Measurements from ENCODE around the gene FGF4. TPM values are rescaled to one million over a fixed set of nuclear protein-coding genes. Genes with fewer than 3 reads are reported as not detected.

FGF4 gene
- total and polyA plus RNA-seq, 10 of the 15 experiments (the other 5 are each of a cell fraction or from before 2014, with no cell fraction given), result not detected

GRCh38 chr11:69803604-69804218, 28.6 kb upstream of the FGF4 start:
- no peak overlapping the region for H3K9ac ChIP-seq (ENCODE audit: control insufficient read depth, insufficient read depth, low read length)
- no peak overlapping the region for H3K4me3 ChIP-seq
- SMC1A ChIA-PET (ENCODE audit: uncharacterized antibody, unreplicated experiment), result no interaction called here
- intact Hi-C loops (cut with micrococcal nuclease; ENCODE audit: unreplicated experiment) (no loop called here), in situ Hi-C loops (cut with MboI) (no loop called here)
- TF ChIP-seq DPF2 (IDR thresholded peaks at IDR 0.05) (no peak), MYB (IDR thresholded peaks at IDR 0.05; ENCODE audit: borderline replicate concordance, low read depth, low read length) (no peak), SIX5 (IDR thresholded peaks at IDR 0.05; ENCODE audit: low read depth, low read length, severe bottlenecking) (no peak), SUPT20H (IDR thresholded peaks at IDR 0.05; ENCODE audit: borderline replicate concordance, control insufficient read depth, low read depth, low read length) (no peak), SUZ12 (IDR thresholded peaks at IDR 0.05; ENCODE audit: unreplicated experiment) (no peak), TARDBP (IDR thresholded peaks at IDR 0.05; ENCODE audit: borderline replicate concordance) (no peak), ZNF687 (IDR thresholded peaks at IDR 0.05) (no peak), NR2C1 (IDR thresholded peaks at IDR 0.05) (no peak), NR2C2 (IDR thresholded peaks at IDR 0.05; ENCODE audit: borderline replicate concordance, control insufficient read depth, insufficient read length, low read depth) (no peak), NR2F1 (conservative IDR thresholded peaks at IDR 0.05) (no peak), MTA2 (IDR thresholded peaks at IDR 0.05; ENCODE audit: low read depth) (no peak), RUNX3 (IDR thresholded peaks at IDR 0.05; ENCODE audit: low read length) (no peak), LARP7 (IDR thresholded peaks at IDR 0.05) (no peak), TAF1 (IDR thresholded peaks at IDR 0.05; ENCODE audit: borderline replicate concordance, low read depth, low read length) (no peak), KLF5 (IDR thresholded peaks at IDR 0.05; ENCODE audit: partially characterized antibody) (no peak), BMI1 (IDR thresholded peaks at IDR 0.05; ENCODE audit: borderline replicate concordance) (no peak), PAX5 (IDR thresholded peaks at IDR 0.05; ENCODE audit: borderline replicate concordance, low read depth, low read length) (no peak)
- TF ChIP-seq, protein P1, sequence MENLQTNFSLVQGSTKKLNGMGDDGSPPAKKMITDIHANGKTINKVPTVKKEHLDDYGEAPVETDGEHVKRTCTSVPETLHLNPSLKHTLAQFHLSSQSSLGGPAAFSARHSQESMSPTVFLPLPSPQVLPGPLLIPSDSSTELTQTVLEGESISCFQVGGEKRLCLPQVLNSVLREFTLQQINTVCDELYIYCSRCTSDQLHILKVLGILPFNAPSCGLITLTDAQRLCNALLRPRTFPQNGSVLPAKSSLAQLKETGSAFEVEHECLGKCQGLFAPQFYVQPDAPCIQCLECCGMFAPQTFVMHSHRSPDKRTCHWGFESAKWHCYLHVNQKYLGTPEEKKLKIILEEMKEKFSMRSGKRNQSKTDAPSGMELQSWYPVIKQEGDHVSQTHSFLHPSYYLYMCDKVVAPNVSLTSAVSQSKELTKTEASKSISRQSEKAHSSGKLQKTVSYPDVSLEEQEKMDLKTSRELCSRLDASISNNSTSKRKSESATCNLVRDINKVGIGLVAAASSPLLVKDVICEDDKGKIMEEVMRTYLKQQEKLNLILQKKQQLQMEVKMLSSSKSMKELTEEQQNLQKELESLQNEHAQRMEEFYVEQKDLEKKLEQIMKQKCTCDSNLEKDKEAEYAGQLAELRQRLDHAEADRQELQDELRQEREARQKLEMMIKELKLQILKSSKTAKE (IDR thresholded peaks at IDR 0.05; ENCODE audit: low read depth, poor library complexity, severe bottlenecking), result no peak
- TF ChIP-seq, protein P2, sequence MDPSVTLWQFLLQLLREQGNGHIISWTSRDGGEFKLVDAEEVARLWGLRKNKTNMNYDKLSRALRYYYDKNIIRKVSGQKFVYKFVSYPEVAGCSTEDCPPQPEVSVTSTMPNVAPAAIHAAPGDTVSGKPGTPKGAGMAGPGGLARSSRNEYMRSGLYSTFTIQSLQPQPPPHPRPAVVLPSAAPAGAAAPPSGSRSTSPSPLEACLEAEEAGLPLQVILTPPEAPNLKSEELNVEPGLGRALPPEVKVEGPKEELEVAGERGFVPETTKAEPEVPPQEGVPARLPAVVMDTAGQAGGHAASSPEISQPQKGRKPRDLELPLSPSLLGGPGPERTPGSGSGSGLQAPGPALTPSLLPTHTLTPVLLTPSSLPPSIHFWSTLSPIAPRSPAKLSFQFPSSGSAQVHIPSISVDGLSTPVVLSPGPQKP (IDR thresholded peaks at IDR 0.05; ENCODE audit: low read depth, low read length), result no peak
- no peak overlapping the region for H3K27ac ChIP-seq (ENCODE audit: control insufficient read depth, insufficient read depth)
- FAIRE-seq (no peak), ATAC-seq (no peak), DNase-seq (ENCODE audit: low read depth, low spot score) (no peak)
- H3K79me2 ChIP-seq (ENCODE audit: control insufficient read depth, insufficient read depth, low read length), result no peaks in the 10 kb centered on the region
- POLR2A ChIA-PET, result no interaction called here
- H2AFZ ChIP-seq (ENCODE audit: control insufficient read depth, low read depth, low read length), result no peak overlapping the region
- no peaks in the 10 kb centered on the region for H3K4me1 ChIP-seq (ENCODE audit: control insufficient read depth, insufficient read depth, low read length)
- CTCF ChIA-PET, result no interaction called here
- no TSS peak for BruUV-seq (replicated peaks)
- no peaks in the 10 kb centered on the region for H3K36me3 ChIP-seq (ENCODE audit: control insufficient read depth in 2 of 2, insufficient read depth in 2 of 2, low read length in 1 of 2)
- RAD21 ChIA-PET (ENCODE audit: unreplicated experiment), result no interaction called here
- H3K4me2 ChIP-seq (ENCODE audit: control insufficient read depth, insufficient read depth), result no peak overlapping the region
- no peaks in the 10 kb centered on the region for H4K20me1 ChIP-seq (ENCODE audit: control insufficient read depth, insufficient read depth)
- H3K9me3 ChIP-seq (replicated peaks; ENCODE audit: control insufficient read depth, insufficient read depth, low read length), result no peaks in the 10 kb centered on the region; the same call in 2 of the 3 replicates
- peaks cover 0 to 2% of the 10 kb centered on the region in 2 experiments; a peak in 2 of 4 replicates for H3K27me3 ChIP-seq (replicated peaks in 1 of 2; ENCODE audit: control insufficient read depth in 2 of 2, insufficient read depth in 2 of 2, low read length in 1 of 2)

Measured in GM12878 (cell line).